ENCODE data around the gene SF3B2.
"Not testable (repeated sequence)": the region's sequence is repeated elsewhere in the genome, so short reads cannot be mapped to it uniquely, and the experiment has no call there.

The SF3B2 gene

DNA sequence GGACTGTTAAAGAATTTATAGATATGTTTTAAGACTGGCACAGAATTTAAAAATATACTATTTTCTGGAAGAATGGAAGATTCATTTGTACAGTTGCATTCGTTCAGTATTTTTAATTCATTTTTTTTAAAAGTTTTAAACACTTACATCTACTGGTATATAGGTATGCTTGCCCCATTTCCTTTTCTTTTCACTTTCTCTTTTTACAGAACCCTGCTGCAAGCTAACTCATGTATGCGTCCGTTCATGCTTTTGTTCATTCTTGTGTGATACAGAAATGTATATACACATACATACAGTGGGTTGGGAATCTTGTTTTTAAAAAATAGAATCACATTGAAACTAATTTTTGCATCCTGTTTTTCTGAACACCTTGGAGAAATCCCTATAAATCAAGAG is 48.9 kb downstream of the SF3B2 start:
- peak overlapping the region in 1 of 2 donors; percentile 22 for H3K4me3 ChIP-seq (ENCODE audit: low read length in 2 of 2)
- no peaks in the 10 kb centered on the region for H3K36me3 ChIP-seq (ENCODE audit: control insufficient read depth in 2 of 2, insufficient read depth in 2 of 2, low read length in 2 of 2)
- H3K4me1 ChIP-seq (ENCODE audit: control insufficient read depth in 2 of 2, insufficient read depth in 2 of 2, low read length in 2 of 2): no peaks in the 10 kb centered on the region
- H3K27ac ChIP-seq (ENCODE audit: low read depth in 2 of 2, low read length in 2 of 2): peak overlapping the region in 1 of 2 donors; percentile 26
- no peak overlapping the region for H3K9ac ChIP-seq (ENCODE audit: low read depth in 1 of 2, low read length in 2 of 2)
- no peaks in the 10 kb centered on the region for H3K9me3 ChIP-seq (ENCODE audit: control insufficient read depth in 2 of 2, low read length in 2 of 2)
- H3K27me3 ChIP-seq (ENCODE audit: control insufficient read depth in 2 of 2, insufficient read depth in 2 of 2, low read length in 2 of 2): no peaks in the 10 kb centered on the region

DNA sequence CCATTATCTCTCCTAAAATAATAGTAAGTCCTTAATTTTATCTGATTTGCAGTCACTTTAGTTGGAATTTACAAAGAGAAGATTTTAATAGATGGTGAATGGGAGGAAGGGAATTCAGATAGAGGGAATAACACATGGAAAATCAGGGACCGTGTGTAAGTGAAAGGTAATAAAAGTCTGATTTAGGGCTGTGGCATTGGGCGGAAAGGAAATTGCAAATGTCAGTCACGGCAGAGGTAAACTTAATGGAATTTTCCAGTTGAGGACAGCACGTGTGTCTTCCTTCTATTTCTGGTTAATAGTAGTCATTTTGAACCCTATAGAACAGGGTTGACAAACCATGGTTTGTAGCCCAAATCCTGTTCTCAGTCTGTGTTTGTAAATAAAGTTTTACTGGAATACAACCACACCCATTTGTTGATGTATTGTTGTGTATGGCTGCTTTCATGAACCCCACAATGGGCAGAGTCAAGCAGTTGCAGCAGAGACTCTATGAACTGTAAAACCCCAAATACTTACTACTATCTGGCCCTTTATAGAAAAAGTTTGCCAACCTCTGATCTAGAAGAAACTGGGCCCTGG is 52.0 kb downstream of the SF3B2 start:
- Histone ChIP-seq H3K9ac (ENCODE audit: low read depth in 1 of 2, low read length in 2 of 2) (no peak overlapping the region), H3K4me1 (ENCODE audit: control insufficient read depth in 2 of 2, insufficient read depth in 2 of 2, low read length in 2 of 2) (no peaks in the 10 kb centered on the region), H3K27me3 (ENCODE audit: control insufficient read depth in 2 of 2, insufficient read depth in 2 of 2, low read length in 2 of 2) (no peaks in the 10 kb centered on the region), H3K4me3 (ENCODE audit: low read length in 2 of 2) (no peak overlapping the region), H3K36me3 (ENCODE audit: control insufficient read depth in 2 of 2, insufficient read depth in 2 of 2, low read length in 2 of 2) (no peaks in the 10 kb centered on the region), H3K27ac (ENCODE audit: low read depth in 2 of 2, low read length in 2 of 2) (no peak overlapping the region), H3K9me3 (ENCODE audit: control insufficient read depth in 2 of 2, low read length in 2 of 2) (no peaks in the 10 kb centered on the region)

DNA sequence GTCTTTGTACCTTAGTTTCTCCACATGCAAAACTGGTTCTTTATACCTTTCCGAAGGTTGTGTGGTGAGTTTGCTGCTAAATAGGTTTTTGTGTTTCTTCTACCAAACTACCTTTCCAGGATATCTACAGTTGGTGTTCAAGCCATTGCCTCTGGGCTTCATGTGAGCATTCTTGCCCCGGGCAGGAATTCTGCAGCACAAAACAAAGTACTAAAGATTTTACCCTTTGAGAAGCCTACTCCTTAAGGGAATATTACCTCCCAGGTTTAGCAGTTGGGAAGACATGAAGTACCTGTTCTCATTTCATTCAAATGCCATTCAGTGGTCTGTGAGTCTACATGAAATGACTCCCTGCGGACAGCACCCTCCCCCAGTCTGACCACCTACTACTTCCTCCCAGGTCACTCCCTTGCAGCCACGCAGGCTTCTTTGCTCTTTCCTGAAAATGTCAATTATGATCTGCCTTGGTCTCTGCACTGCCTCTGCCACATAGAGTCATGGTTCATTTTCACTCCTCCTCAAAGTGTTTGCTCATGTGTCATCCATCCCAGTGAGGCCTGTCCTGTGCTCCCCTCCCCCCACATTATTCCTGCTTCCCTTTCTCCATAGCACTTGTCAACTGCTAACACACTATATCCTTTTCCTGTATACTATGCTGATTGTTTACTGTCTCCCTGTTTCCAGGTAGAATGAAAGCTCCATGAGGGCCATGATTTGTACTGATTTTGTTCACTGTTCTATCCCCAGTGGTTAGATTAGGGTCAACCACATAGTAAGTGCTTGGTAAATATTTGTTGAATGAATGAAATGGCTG is 54.8 kb downstream of the SF3B2 start:
- no peaks in the 10 kb centered on the region for H3K9me3 ChIP-seq (ENCODE audit: control insufficient read depth in 2 of 2, low read length in 2 of 2)

DNA sequence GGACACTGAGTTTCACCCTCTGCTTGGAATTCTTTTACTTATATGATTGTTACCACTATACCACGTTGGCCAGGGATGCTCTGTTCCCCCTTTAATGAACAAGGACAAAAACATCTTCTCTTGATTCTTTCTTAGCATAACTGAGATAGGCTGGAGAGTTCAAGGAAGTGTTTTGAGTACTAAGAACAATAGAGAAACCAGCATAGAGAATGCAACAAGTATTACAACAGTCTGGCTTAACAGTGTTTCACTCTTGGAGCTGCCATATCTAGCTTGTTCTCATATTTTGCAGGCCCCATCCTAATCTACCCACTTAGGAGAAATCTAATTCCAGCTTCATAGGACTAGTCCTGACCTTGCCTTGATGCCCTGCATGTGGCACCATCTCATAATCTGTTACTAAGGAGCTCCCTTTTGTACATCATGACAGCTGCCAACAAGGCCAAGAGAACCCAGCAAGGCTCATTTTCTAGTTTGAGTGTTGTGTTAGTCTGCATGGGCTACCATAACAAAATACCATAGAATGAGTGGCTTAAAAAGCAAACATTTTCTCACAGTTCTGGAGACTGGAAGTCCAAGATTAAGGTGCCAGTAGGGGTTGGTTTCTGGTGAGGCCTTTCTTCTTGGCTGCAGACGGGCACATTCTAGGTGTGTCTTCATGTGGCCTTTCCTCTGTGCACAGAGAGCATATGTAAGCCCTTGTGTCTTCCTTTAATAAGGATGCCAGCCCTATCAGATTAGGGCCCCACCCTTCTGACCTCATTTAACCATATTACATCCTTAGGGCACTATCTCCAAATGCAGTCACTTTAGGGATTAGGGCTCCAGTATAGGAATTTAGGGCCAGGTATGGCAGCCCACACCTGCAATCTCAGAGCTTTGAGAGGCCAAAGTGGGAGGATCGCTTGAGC is 55.7 kb downstream of the SF3B2 start:
- Histone ChIP-seq H3K36me3 (ENCODE audit: control insufficient read depth in 2 of 2, insufficient read depth in 2 of 2, low read length in 2 of 2) (no peaks in the 10 kb centered on the region), H3K9ac (ENCODE audit: low read depth in 1 of 2, low read length in 2 of 2) (no peak overlapping the region), H3K9me3 (ENCODE audit: control insufficient read depth in 2 of 2, low read length in 2 of 2) (no peaks in the 10 kb centered on the region), H3K4me1 (ENCODE audit: control insufficient read depth in 2 of 2, insufficient read depth in 2 of 2, low read length in 2 of 2) (peaks cover 5 to 11% of the 10 kb centered on the region in 2 donors), H3K27me3 (ENCODE audit: control insufficient read depth in 2 of 2, insufficient read depth in 2 of 2, low read length in 2 of 2) (no peaks in the 10 kb centered on the region), H3K4me3 (ENCODE audit: low read length in 2 of 2) (no peak overlapping the region), H3K27ac (ENCODE audit: low read depth in 2 of 2, low read length in 2 of 2) (no peak overlapping the region)

More for the DNA sequence above, 54.8 kb downstream of the SF3B2 start:
- H3K36me3 ChIP-seq (ENCODE audit: control insufficient read depth in 2 of 2, insufficient read depth in 2 of 2, low read length in 2 of 2): no peaks in the 10 kb centered on the region
- H3K9ac ChIP-seq (ENCODE audit: low read depth in 1 of 2, low read length in 2 of 2): no peak overlapping the region
- H3K4me1 ChIP-seq (ENCODE audit: control insufficient read depth in 2 of 2, insufficient read depth in 2 of 2, low read length in 2 of 2): peaks cover 0 to 4% of the 10 kb centered on the region in 2 donors
- no peaks in the 10 kb centered on the region for H3K27me3 ChIP-seq (ENCODE audit: control insufficient read depth in 2 of 2, insufficient read depth in 2 of 2, low read length in 2 of 2)
- H3K27ac ChIP-seq (ENCODE audit: low read depth in 2 of 2, low read length in 2 of 2): no peak overlapping the region
- no peak overlapping the region for H3K4me3 ChIP-seq (ENCODE audit: low read length in 2 of 2)

DNA sequence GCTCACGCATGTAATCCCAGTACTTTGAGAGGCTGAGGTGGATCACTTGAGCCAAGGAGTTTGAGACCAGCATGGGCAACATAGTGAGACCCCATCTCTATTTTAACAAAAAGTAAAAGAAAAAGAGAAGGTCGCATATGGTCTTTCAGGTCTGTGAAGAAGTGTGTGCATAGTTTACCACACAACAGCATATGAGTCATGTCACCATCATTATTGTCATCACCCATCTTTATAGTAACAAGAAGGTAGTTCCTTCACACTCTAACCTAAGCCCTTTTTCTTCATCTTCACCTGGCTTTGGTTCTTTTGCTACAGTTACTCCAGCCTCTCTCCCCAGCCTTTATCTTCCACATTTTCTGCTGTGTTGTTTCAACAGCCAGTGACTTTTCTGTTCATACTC is 57.1 kb downstream of the SF3B2 start:
- peaks cover 10 to 13% of the 10 kb centered on the region in 2 donors for H3K4me1 ChIP-seq (ENCODE audit: control insufficient read depth in 2 of 2, insufficient read depth in 2 of 2, low read length in 2 of 2)
- H3K9ac ChIP-seq (ENCODE audit: low read depth in 1 of 2, low read length in 2 of 2): no peak overlapping the region
- H3K4me3 ChIP-seq (ENCODE audit: low read length in 2 of 2): no peak overlapping the region
- no peaks in the 10 kb centered on the region for H3K27me3 ChIP-seq (ENCODE audit: control insufficient read depth in 2 of 2, insufficient read depth in 2 of 2, low read length in 2 of 2)
- H3K36me3 ChIP-seq (ENCODE audit: control insufficient read depth in 2 of 2, insufficient read depth in 2 of 2, low read length in 2 of 2): no peaks in the 10 kb centered on the region
- H3K27ac ChIP-seq (ENCODE audit: low read depth in 2 of 2, low read length in 2 of 2): no peak overlapping the region
- no peaks in the 10 kb centered on the region for H3K9me3 ChIP-seq (ENCODE audit: control insufficient read depth in 2 of 2, low read length in 2 of 2)

DNA sequence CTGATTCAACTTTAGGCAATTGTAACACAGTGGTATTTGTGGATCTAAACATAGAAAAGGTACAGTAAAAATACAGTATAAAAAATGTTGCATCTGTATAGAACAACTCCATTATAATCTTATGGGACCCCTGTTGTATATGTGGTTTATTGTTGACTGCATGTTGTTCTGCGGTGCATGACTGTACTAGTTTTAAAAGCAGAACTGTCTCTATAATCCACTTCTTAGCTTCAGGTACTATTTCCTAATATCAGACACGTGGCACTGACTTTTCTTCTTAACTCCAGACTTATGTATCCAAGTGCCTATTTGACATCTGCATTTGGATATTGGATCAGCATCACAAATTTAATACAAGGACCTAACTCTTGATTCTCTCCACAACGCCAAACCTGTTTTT is 59.0 kb downstream of the SF3B2 start:
- no peaks in the 10 kb centered on the region for H3K9me3 ChIP-seq (ENCODE audit: control insufficient read depth in 2 of 2, low read length in 2 of 2)
- H3K27ac ChIP-seq (ENCODE audit: low read depth in 2 of 2, low read length in 2 of 2): no peak overlapping the region
- no peak overlapping the region for H3K9ac ChIP-seq (ENCODE audit: low read depth in 1 of 2, low read length in 2 of 2)
- no peaks in the 10 kb centered on the region for H3K27me3 ChIP-seq (ENCODE audit: control insufficient read depth in 2 of 2, insufficient read depth in 2 of 2, low read length in 2 of 2)
- peaks cover 10 to 16% of the 10 kb centered on the region in 2 donors for H3K4me1 ChIP-seq (ENCODE audit: control insufficient read depth in 2 of 2, insufficient read depth in 2 of 2, low read length in 2 of 2)
- H3K36me3 ChIP-seq (ENCODE audit: control insufficient read depth in 2 of 2, insufficient read depth in 2 of 2, low read length in 2 of 2): no peaks in the 10 kb centered on the region
- H3K4me3 ChIP-seq (ENCODE audit: low read length in 2 of 2): no peak overlapping the region

DNA sequence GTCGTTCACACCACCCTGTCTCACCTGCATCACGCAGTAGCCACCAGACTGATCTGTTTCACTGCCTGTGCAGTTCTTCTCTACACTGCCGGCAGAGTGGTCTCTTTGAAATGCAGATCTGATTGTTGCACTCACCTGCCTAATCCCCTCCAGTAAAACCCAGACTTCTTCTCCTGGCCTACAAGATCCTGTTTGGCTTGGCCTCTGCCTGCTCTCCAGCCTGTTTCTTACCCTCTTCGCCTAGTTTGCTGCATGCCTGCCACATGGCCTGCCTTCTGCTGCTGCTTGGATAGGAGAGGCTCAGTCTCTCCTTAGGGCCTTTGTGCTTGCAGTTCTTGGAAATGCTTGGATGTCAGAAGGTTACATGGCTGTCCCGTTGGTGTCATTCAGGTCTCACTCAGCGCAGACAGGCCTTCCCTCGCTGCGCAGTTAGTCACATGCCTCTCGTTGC is 59.9 kb downstream of the SF3B2 start:
- peaks cover 10 to 19% of the 10 kb centered on the region in 2 donors for H3K4me1 ChIP-seq (ENCODE audit: control insufficient read depth in 2 of 2, insufficient read depth in 2 of 2, low read length in 2 of 2)
- no peak overlapping the region for H3K4me3 ChIP-seq (ENCODE audit: low read length in 2 of 2)
- H3K27ac ChIP-seq (ENCODE audit: low read depth in 2 of 2, low read length in 2 of 2): peak overlapping the region in 1 of 2 donors; percentile 46

DNA sequence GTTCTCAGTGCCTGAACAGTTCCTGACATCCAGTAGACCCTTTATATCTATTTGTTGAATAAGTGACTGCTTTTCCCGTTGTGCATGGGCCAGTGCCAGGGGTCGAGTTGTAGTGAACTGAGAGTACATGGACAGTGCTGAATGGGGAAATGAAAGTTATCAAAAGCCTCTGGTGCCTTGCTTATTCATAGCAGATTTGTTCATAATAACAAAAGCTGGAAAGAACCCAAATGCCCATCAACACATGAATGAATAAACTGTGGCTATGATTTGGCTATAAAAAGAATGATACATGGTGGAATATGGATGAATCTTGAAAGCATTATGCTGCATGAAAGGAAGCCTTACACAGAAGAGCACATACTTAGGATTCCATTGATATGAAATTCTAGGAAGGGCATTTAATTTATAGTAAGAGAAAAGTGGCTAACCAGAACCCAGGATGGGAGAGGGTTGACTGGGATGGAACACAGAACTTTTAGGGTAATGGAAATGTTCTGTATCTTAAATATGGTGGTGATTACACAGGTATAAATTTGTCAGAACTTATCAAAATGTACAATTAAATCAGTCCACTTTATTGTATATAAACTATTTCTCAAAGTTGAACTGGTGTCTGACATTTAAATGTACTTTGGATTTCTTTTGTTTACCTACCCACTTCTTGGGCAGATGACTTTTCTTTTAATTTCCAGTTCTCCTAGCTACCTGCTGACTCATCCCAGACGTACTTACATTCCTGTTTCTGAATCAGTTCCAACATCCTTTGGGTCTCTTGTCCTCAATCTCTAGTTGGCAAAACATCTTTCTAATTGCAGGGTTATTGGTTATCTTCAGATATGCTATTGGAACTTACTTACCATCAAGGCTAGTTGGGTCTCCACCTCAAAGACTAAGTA is 60.7 kb downstream of the SF3B2 start:
- Histone ChIP-seq H3K4me3 (ENCODE audit: low read length in 2 of 2) (no peak overlapping the region), H3K9ac (ENCODE audit: low read depth in 1 of 2, low read length in 2 of 2) (no peak overlapping the region), H3K36me3 (ENCODE audit: control insufficient read depth in 2 of 2, insufficient read depth in 2 of 2, low read length in 2 of 2) (no peaks in the 10 kb centered on the region), H3K9me3 (ENCODE audit: control insufficient read depth in 2 of 2, low read length in 2 of 2) (no peaks in the 10 kb centered on the region), H3K27me3 (ENCODE audit: control insufficient read depth in 2 of 2, insufficient read depth in 2 of 2, low read length in 2 of 2) (no peaks in the 10 kb centered on the region), H3K4me1 (ENCODE audit: control insufficient read depth in 2 of 2, insufficient read depth in 2 of 2, low read length in 2 of 2) (peaks cover 10 to 19% of the 10 kb centered on the region in 2 donors), H3K27ac (ENCODE audit: low read depth in 2 of 2, low read length in 2 of 2) (peak overlapping the region in 1 of 2 donors; percentile 2)

More for the DNA sequence above, 59.9 kb downstream of the SF3B2 start:
- no peaks in the 10 kb centered on the region for H3K36me3 ChIP-seq (ENCODE audit: control insufficient read depth in 2 of 2, insufficient read depth in 2 of 2, low read length in 2 of 2)
- no peaks in the 10 kb centered on the region for H3K27me3 ChIP-seq (ENCODE audit: control insufficient read depth in 2 of 2, insufficient read depth in 2 of 2, low read length in 2 of 2)
- H3K9me3 ChIP-seq (ENCODE audit: control insufficient read depth in 2 of 2, low read length in 2 of 2): no peaks in the 10 kb centered on the region
- no peak overlapping the region for H3K9ac ChIP-seq (ENCODE audit: low read depth in 1 of 2, low read length in 2 of 2)

DNA sequence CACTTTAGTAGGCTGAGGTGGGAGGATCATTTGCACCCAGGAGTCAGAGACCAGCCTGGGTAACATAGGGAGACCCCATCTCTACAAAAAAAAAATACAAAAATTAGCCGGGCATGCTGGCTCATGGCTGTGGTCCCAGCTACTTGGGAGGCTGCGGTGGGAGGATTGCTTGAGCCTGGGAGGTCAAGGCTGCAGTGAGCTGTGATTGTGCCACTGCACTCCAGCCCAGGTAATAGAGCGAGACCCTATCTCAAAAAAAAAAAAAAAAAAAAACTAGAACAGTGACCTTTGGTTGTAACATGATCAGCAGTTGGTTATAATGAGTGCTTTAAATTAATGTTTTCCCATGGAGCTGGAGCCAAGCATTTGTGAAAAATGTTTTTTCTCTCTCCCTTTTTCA is 62.8 kb downstream of the SF3B2 start:
- Histone ChIP-seq H3K27ac (ENCODE audit: low read depth in 2 of 2, low read length in 2 of 2) (peak overlapping the region; percentile 42 to 66), H3K4me1 (ENCODE audit: control insufficient read depth in 2 of 2, insufficient read depth in 2 of 2, low read length in 2 of 2) (peaks cover 13 to 19% of the 10 kb centered on the region in 2 donors)
- not testable (repeated sequence) for H3K36me3 ChIP-seq (ENCODE audit: control insufficient read depth in 2 of 2, insufficient read depth in 2 of 2, low read length in 2 of 2); H3K4me3 ChIP-seq (ENCODE audit: low read length in 2 of 2); H3K27me3 ChIP-seq (ENCODE audit: control insufficient read depth in 2 of 2, insufficient read depth in 2 of 2, low read length in 2 of 2); H3K9ac ChIP-seq (ENCODE audit: low read depth in 1 of 2, low read length in 2 of 2); H3K9me3 ChIP-seq (ENCODE audit: control insufficient read depth in 2 of 2, low read length in 2 of 2)

All from mucosa of rectum (tissue), 2 donors.